HG02759 (cell line): ENCODE results near the gene PTPA.

Experiments
- ATAC-seq: cut with Tn5 transposase; IDR thresholded peaks from one replicate; pipeline ENCODE4 v1.9.1; 2021; ENCODE audit warnings: mild to moderate bottlenecking, moderate library complexity; ENCODE audit not compliant: unreplicated experiment

The PTPA gene

GRCh38 chr9:129136446-129137035 is 25.3 kb downstream of the PTPA start:
- ATAC-seq = no peak

GRCh38 chr9:129137292-129138143 is 26.3 kb downstream of the PTPA start:
- ATAC-seq = no peak

GRCh38 chr9:129138144-129138462 is 26.9 kb downstream of the PTPA start:
- ATAC-seq = no peak

- ATAC-seq = no peak
These were observed 27.4 kb downstream of the PTPA start for GRCh38 chr9:129138476-129139232.

GRCh38 chr9:129139233-129139992 is 28.2 kb downstream of the PTPA start:
- ATAC-seq = peak; percentile 3

GRCh38 chr9:129139993-129140396 is 28.8 kb downstream of the PTPA start:
- ATAC-seq = peak; percentile 68

GRCh38 chr9:129140397-129141065 is 29.3 kb downstream of the PTPA start:
- ATAC-seq = peak; percentile 24

GRCh38 chr9:129141066-129142041 is 30.1 kb downstream of the PTPA start:
- ATAC-seq = peak; percentile 41

GRCh38 chr9:129142138-129142935 is 31.1 kb downstream of the PTPA start:
- ATAC-seq = no peak

- ATAC-seq = no peak
These were observed 32.1 kb downstream of the PTPA start for GRCh38 chr9:129143031-129143927.

- ATAC-seq = no peak
These were observed 34.1 kb downstream of the PTPA start for GRCh38 chr9:129145316-129145715.

- no peak for ATAC-seq
These were observed 34.7 kb downstream of the PTPA start for GRCh38 chr9:129145841-129146292.

GRCh38 chr9:129146441-129146941 is 35.3 kb downstream of the PTPA start:
- no peak for ATAC-seq

- no peak for ATAC-seq
These were observed 37.4 kb downstream of the PTPA start for GRCh38 chr9:129148463-129149204.

GRCh38 chr9:129149442-129149841 is 38.2 kb downstream of the PTPA start:
- no peak for ATAC-seq

- no peak for ATAC-seq
These were observed 38.9 kb downstream of the PTPA start for GRCh38 chr9:129150122-129150521.
